ENCODE results near the gene GALNT15. TPM values are rescaled to one million over a fixed set of nuclear protein-coding genes. Genes with fewer than 3 reads are reported as not detected.

Gene GALNT15
- total RNA-seq, 1 experiment from 2014 or later = not detected

GRCh38 chr3:16186086-16186485 is 11.6 kb downstream of the GALNT15 start:
- ChIA-PET POLR2A (ENCODE audit: unreplicated experiment) (no interaction called here), CTCF (interaction anchor here (0.6 kb wide), 1 partner anchor 41 kb away, joined by 3 read pairs; no protein-coding TSS in a partner anchor)
- intact Hi-C loops (cut with micrococcal nuclease; ENCODE audit: unreplicated experiment) = no loop called here
- no peaks in the 10 kb centered on the region for H4K20me1 ChIP-seq (ENCODE audit: insufficient read depth)
- no peaks in the 10 kb centered on the region for H3K79me2 ChIP-seq (ENCODE audit: low read depth)
- BruUV-seq (replicated peaks) = no TSS peak
- H3K4me1 ChIP-seq (replicated peaks; ENCODE audit: insufficient read depth) = no peaks in the 10 kb centered on the region
- H3F3A ChIP-seq (ENCODE audit: insufficient read depth, low read depth) = no peaks in the 10 kb centered on the region
- 0 out of 2 replicates have a peak, but pooled peaks cover 2% of the 10 kb centered on the region for H3K9me3 ChIP-seq (ENCODE audit: insufficient read depth, low read depth)
- H3K36me3 ChIP-seq (ENCODE audit: low read depth) = no peaks in the 10 kb centered on the region
- TF ChIP-seq CTCF (conservative IDR thresholded peaks at IDR 0.05) (no peak), EZH2 (IDR thresholded peaks at IDR 0.05; ENCODE audit: low read depth) (no peak)
- H3K27me3 ChIP-seq (ENCODE audit: insufficient read depth, low read depth) = 0 out of 2 replicates have a peak, but pooled peaks cover 4% of the 10 kb centered on the region
- DNase-seq = no peak
- H2AFZ ChIP-seq = no peak overlapping the region
- no peak overlapping the region for H3K27ac ChIP-seq
- H3K9me2 ChIP-seq (ENCODE audit: insufficient read depth) = no peaks in the 10 kb centered on the region
- H3K4me2 ChIP-seq = no peak overlapping the region
- H3K4me3 ChIP-seq = no peak overlapping the region

GRCh38 chr3:16186565-16186964 is 12.1 kb downstream of the GALNT15 start:
- intact Hi-C loops (cut with micrococcal nuclease; ENCODE audit: unreplicated experiment) = no loop called here
- no peak overlapping the region for H3K27ac ChIP-seq
- H3K9me3 ChIP-seq (ENCODE audit: insufficient read depth, low read depth) = 0 out of 2 replicates have a peak, but pooled peaks cover 2% of the 10 kb centered on the region
- no peak overlapping the region for H3K4me2 ChIP-seq
- no TSS peak for BruUV-seq (replicated peaks)
- no peaks in the 10 kb centered on the region for H3K79me2 ChIP-seq (ENCODE audit: low read depth)
- H3K27me3 ChIP-seq (ENCODE audit: insufficient read depth, low read depth) = 0 out of 2 replicates have a peak, but pooled peaks cover 4% of the 10 kb centered on the region
- no peak for DNase-seq
- H3K36me3 ChIP-seq (ENCODE audit: low read depth) = no peaks in the 10 kb centered on the region
- no peak for TF ChIP-seq CTCF (conservative IDR thresholded peaks at IDR 0.05)
- TF ChIP-seq EZH2 (IDR thresholded peaks at IDR 0.05; ENCODE audit: low read depth) = no peak
- H3K9me2 ChIP-seq (ENCODE audit: insufficient read depth) = no peaks in the 10 kb centered on the region
- H2AFZ ChIP-seq = no peak overlapping the region
- ChIA-PET POLR2A (ENCODE audit: unreplicated experiment) (no interaction called here), CTCF (interaction anchor here (0.6 kb wide), 1 partner anchor 41 kb away, joined by 3 read pairs; no protein-coding TSS in a partner anchor)
- H4K20me1 ChIP-seq (ENCODE audit: insufficient read depth) = no peaks in the 10 kb centered on the region
- H3F3A ChIP-seq (ENCODE audit: insufficient read depth, low read depth) = no peaks in the 10 kb centered on the region
- no peaks in the 10 kb centered on the region for H3K4me1 ChIP-seq (replicated peaks; ENCODE audit: insufficient read depth)
- H3K4me3 ChIP-seq = no peak overlapping the region

- Histone ChIP-seq H3K4me3 (no peak overlapping the region), H3K9me2 (ENCODE audit: insufficient read depth) (no peaks in the 10 kb centered on the region), H2AFZ (no peak overlapping the region), H3K9me3 (ENCODE audit: insufficient read depth, low read depth) (0 out of 2 replicates have a peak, but pooled peaks cover 2% of the 10 kb centered on the region), H3K27ac (no peak overlapping the region), H3K4me1 (replicated peaks; ENCODE audit: insufficient read depth) (no peaks in the 10 kb centered on the region), H3F3A (ENCODE audit: insufficient read depth, low read depth) (no peaks in the 10 kb centered on the region), H4K20me1 (ENCODE audit: insufficient read depth) (no peaks in the 10 kb centered on the region), H3K27me3 (ENCODE audit: insufficient read depth, low read depth) (0 out of 2 replicates have a peak, but pooled peaks cover 4% of the 10 kb centered on the region), H3K4me2 (no peak overlapping the region), H3K36me3 (ENCODE audit: low read depth) (no peaks in the 10 kb centered on the region), H3K79me2 (ENCODE audit: low read depth) (no peaks in the 10 kb centered on the region)
- DNase-seq = no peak
- CTCF ChIA-PET = no interaction called here
- no peak for TF ChIP-seq CTCF (conservative IDR thresholded peaks at IDR 0.05)
- TF ChIP-seq EZH2 (IDR thresholded peaks at IDR 0.05; ENCODE audit: low read depth) = no peak
- intact Hi-C loops (cut with micrococcal nuclease; ENCODE audit: unreplicated experiment) = no loop called here
- POLR2A ChIA-PET (ENCODE audit: unreplicated experiment) = no interaction called here
- BruUV-seq (replicated peaks) = no TSS peak
These were observed 12.8 kb downstream of the GALNT15 start for GRCh38 chr3:16187213-16187790.
